Lung (tissue), 12 donors: ENCODE data around the gene RERE. TPM values are rescaled to one million over a fixed set of nuclear protein-coding genes. Genes with fewer than 3 reads are reported as not detected.

Source experiments
- ATAC-seq: fragments of 200-7000 bp; cut with Tn5 transposase; one replicate; pipeline ENCODE4 v1.9.1; 2020; ENCODE audit warnings: moderate number of reproducible peaks; ENCODE audit not compliant: insufficient read depth, low FRiP score
- DNase-seq, 3 donors: peaks; one replicate each; pipeline ENCODE4 v3.0.0-alpha.2; 2013 to 2017
- H3K27ac ChIP-seq, 2 donors: one replicate each; pipeline ENCODE4 v1.5.1; 2013; ENCODE audit warnings: mild to moderate bottlenecking in 2 of 2, moderate library complexity in 2 of 2, control low read depth in 1 of 2, inconsistent platforms in 1 of 2, low read depth in 1 of 2, low read length in 1 of 2
- H3K27me3 ChIP-seq, 3 donors: one replicate each; pipeline ENCODE4 v1.5.1; 2013; ENCODE audit warnings: low read length in 2 of 3; ENCODE audit not compliant: control insufficient read depth in 3 of 3, insufficient read depth in 3 of 3
- H3K36me3 ChIP-seq, 4 donors: one replicate each; pipeline ENCODE4 v1.5.1; 2013; ENCODE audit warnings: low read length in 4 of 4, mild to moderate bottlenecking in 1 of 4, moderate library complexity in 1 of 4; ENCODE audit not compliant: control insufficient read depth in 4 of 4, insufficient read depth in 4 of 4
- H3K4me1 ChIP-seq, 5 donors: one replicate each; pipeline ENCODE4 v1.5.1; 2013; ENCODE audit warnings: low read length in 5 of 5, mild to moderate bottlenecking in 2 of 5, moderate library complexity in 1 of 5; ENCODE audit not compliant: control insufficient read depth in 5 of 5, insufficient read depth in 5 of 5
- H3K4me3 ChIP-seq: one replicate; pipeline ENCODE4 v1.5.1; 2013; ENCODE audit warnings: mild to moderate bottlenecking, control low read depth, moderate library complexity
- H3K9ac ChIP-seq, 2 donors: one replicate each; pipeline ENCODE4 v1.5.1; 2013; ENCODE audit warnings: low read length in 2 of 2, control low read depth in 1 of 2; ENCODE audit not compliant: insufficient read depth in 1 of 2
- H3K9me3 ChIP-seq, 4 donors: one replicate each; pipeline ENCODE4 v1.5.1; 2013; ENCODE audit warnings: low read length in 3 of 4, mild to moderate bottlenecking in 1 of 4, moderate library complexity in 1 of 4; ENCODE audit not compliant: control insufficient read depth in 4 of 4, insufficient read depth in 3 of 4
- CTCF ChIP-seq: IDR thresholded peaks from 2 replicates; pipeline ENCODE4 v1.5.1; 2012; ENCODE audit warnings: mild to moderate bottlenecking; ENCODE audit errors: control extremely low read depth, extremely low read depth
- WGBS, 2 donors: extraction: QIAGEN DNeasy Blood & Tissue Kit; methylation state at CpG; one replicate each; pipeline ENCODE4 v1.1.7; 2013; 5-methylcytosine and 5-hydroxymethylcytosine counted together
- polyA plus RNA-seq, 2 donors: library from polyadenylated mRNA; stranded (reverse); fragments of 200-250 nt; gene quantifications; one replicate each; pipeline ENCODE4 v1.2.1, GENCODE V29; 2013
- total RNA-seq, 2 donors: library from RNA; depleted of rRNA in 1 of 2; stranded (reverse); fragments of >200 nt in 1 of 2; gene quantifications; one replicate each; pipeline ENCODE4 v1.2.1, GENCODE V29; 2014 to 2021
- donor health status: control.
- donor health status: control.
- donor health status: Bipolar disorder and iron deficiency.
- donor health status: healthy.
- donor health status: DM: yes; HTN: yes; CAD: no.

The RERE gene
- total and polyA plus RNA-seq, 4 donors: 21.7 to 207 (median 57.5) TPM

DNA sequence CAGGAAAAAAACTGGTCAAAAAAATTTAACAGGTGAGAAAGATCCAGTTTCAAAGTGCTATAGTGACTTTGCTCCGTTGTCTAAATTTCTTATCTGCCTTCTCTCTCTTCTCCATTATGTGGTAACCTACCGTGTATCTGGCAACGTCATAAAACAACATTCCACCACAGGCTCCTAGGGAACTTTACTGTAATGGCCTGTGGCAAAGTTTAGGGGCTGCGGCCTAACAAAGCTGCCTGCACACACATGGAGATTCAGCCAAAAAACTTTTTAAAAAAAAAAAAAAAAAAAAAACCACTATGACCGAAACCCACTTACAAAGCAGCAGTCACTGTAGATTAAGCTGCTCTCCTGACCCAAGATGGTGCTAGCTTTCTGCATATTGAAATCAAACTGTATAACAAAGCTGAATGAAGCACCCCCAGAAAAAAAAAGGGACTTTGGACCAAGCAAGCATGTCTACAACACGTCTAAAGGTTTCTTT lies 296.9 kb downstream of the RERE start:
- Histone ChIP-seq H3K9ac (no peak overlapping the region), H3K27me3 (no peaks in the 10 kb centered on the region), H3K4me3 (no peak overlapping the region), H3K9me3 (no peaks in the 10 kb centered on the region), H3K4me1 (peaks cover 2 to 38% (median 12%) of the 10 kb centered on the region in 5 donors), H3K27ac (peak overlapping the region in 1 of 2 donors; percentile 7), H3K36me3 (peaks cover 0 to 4% (median under 1%) of the 10 kb centered on the region in 4 donors)
- DNase-seq (peak in 2 of 3 donors; percentile 28 to 48), ATAC-seq (no peak)
- no peak for TF ChIP-seq CTCF
- 69 to 82% methylated on average over 6 of the region's 6 CpGs for WGBS, 2 donors

- ATAC-seq: no peak
- Histone ChIP-seq H3K27ac (no peak overlapping the region), H3K4me1 (peaks cover 2 to 25% (median 10%) of the 10 kb centered on the region in 5 donors), H3K9me3 (no peaks in the 10 kb centered on the region), H3K4me3 (no peak overlapping the region), H3K36me3 (peaks cover 0 to 4% (median under 1%) of the 10 kb centered on the region in 4 donors), H3K27me3 (no peaks in the 10 kb centered on the region), H3K9ac (no peak overlapping the region)
- TF ChIP-seq CTCF: no peak
- DNase-seq: no peak
- WGBS, 2 donors: 97 to 99% methylated on average over 1 of the region's 1 CpG
Measured at GRCh38 chr1:8519167-8519566, 298.3 kb downstream of the RERE start.

DNA sequence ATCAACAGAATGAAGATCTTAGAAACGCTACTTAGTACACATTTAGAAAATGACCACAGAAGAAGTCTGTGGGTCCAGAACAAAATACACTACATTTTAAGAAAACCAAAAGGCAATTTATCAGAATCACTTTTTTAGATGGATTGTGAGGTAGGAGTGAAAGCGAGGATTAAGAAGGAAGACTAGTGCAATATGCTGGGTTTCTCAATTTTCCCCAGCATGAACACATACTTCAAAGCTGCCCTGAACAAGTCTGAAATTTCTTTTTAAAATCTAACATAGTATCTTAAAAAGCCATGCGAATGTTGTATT lies 299.0 kb downstream of the RERE start:
- H3K27ac ChIP-seq: no peak overlapping the region
- H3K27me3 ChIP-seq: no peaks in the 10 kb centered on the region
- DNase-seq (no peak), ATAC-seq (no peak)
- TF ChIP-seq CTCF: no peak
- H3K9me3 ChIP-seq: no peaks in the 10 kb centered on the region
- peaks cover 0 to 4% (median under 1%) of the 10 kb centered on the region in 4 donors for H3K36me3 ChIP-seq
- H3K9ac ChIP-seq: no peak overlapping the region
- 70 to 79% methylated on average over 3 of the region's 3 CpGs for WGBS, 2 donors
- peaks cover 2 to 23% (median 8%) of the 10 kb centered on the region in 5 donors for H3K4me1 ChIP-seq
- H3K4me3 ChIP-seq: no peak overlapping the region
